Measurements from ENCODE around the gene GBX1. TPM values are rescaled to one million over a fixed set of nuclear protein-coding genes. Genes with fewer than 3 reads are reported as not detected.

The GBX1 gene
- total RNA-seq, 1 donor from 2014 or later: not detected

DNA sequence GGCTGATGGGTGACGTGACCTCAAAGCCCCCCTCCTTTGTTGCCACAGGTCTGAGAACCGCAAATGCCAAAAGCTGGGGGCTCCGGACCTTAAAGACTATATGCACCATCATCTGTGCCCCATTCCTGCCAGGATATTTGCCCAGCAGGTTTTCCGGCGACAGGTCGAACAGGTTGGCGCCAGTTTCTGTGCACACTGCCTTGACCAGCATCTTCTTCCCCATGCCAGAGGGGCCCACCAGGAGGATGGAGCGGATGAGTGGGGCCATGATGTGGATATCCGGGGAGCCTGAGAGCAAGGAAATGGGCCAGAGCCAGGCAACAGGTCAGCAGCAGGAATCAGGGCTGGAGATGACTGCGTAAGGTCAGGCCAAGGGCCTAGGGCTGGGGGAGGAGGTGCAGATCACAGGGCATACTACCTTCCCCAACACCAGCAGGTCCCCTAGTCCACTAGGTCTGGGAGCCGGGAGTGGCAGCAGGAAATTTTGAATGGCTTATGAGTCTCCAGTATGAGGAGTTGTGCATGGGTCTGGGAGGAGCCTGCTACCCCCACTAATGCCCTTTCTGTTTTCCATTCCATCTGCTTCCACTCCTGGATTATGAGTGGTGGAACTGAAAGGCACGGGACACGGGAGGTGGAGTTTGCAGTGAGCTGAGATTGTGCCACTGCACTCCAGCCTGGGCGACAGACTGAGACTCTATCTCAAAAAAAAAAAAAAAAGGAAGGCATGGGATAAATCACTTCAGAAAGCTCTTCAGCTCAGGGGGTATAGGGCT, 25.9 kb upstream of the GBX1 start:
- DNase-seq (ENCODE audit: low spot score): no peak

DNA sequence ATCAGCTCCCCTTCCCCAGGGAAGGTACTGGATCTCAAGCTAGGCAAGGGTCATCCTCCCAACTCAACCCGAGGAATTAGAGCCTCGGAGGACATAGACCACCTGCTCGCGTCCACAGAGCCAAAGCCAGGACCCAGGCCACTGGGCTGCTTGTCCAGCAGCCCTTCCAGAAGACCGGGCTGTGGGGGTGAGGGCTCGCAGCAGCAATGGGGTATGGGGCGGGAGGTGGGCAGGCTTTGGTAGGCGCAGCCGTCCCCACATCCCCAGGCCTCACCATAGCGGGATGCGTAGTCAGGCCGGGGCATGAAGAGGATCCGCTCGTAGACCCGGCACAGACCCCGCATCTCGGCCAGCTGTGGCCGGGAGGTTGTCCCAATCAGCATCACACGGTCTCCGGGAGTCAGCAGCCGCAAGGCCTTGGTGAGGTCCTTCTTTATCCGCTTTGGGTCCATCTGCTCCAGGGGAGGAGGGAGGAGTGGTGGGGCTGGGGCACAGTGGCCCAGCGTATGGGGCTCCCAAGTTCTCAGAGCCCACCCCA, 24.6 kb upstream of the GBX1 start:
- DNase-seq (ENCODE audit: low spot score): no peak

DNA sequence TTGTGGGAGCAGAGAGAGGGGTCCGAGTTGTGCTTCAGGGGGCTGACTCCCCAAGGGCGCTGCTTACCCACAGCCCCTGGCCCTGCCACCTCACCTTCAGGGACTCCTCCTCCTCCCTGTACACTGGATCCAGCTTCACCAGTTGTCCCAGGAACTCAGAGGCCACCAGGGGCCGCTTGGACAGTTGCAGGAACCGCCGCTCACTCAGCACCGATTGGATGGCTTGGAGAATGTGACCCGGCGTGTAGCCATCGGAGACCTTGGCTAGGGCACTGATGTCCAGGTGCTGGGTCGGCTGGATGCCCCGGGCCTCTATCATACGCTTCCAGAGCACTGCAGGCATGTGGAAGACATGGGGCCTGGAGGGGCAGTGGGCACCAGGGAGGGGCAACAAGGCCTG, 24.1 kb upstream of the GBX1 start:
- DNase-seq (ENCODE audit: low spot score): no peak

DNA sequence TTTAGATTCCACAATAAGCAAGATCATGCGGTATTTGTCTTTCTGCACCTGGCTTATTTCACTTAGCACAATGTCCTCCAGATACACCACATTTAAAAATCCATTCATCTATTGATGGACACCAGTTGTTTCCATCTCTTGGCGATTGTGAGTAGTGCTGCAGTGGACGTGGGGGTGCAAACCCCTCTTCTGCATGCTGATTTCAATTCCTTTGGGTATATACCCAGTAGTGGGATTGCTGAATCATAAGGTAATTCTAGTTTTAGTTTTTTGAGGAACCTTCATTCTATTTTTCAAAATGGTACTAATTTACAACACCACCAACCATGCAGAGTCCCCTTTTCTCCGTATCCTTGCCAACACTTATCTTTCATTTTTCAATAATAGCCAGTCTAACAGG, 21.5 kb upstream of the GBX1 start:
- no peak for DNase-seq (ENCODE audit: low spot score)

DNA sequence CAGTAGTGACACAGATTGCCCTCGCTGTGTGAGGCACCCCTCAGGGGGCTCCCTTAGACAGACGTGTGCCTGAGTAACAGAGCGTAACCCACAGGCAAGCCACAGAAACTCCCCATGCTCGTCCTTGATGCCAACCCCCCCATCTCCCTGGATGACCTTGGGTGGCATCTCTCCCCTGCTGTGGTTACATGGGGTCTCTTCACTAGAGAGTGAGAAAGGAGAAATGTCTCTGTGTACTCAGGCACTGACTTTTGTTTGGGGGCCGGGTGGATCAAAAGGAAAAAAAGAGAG, 20.7 kb upstream of the GBX1 start:
- no peak for DNase-seq (ENCODE audit: low spot score)

DNA sequence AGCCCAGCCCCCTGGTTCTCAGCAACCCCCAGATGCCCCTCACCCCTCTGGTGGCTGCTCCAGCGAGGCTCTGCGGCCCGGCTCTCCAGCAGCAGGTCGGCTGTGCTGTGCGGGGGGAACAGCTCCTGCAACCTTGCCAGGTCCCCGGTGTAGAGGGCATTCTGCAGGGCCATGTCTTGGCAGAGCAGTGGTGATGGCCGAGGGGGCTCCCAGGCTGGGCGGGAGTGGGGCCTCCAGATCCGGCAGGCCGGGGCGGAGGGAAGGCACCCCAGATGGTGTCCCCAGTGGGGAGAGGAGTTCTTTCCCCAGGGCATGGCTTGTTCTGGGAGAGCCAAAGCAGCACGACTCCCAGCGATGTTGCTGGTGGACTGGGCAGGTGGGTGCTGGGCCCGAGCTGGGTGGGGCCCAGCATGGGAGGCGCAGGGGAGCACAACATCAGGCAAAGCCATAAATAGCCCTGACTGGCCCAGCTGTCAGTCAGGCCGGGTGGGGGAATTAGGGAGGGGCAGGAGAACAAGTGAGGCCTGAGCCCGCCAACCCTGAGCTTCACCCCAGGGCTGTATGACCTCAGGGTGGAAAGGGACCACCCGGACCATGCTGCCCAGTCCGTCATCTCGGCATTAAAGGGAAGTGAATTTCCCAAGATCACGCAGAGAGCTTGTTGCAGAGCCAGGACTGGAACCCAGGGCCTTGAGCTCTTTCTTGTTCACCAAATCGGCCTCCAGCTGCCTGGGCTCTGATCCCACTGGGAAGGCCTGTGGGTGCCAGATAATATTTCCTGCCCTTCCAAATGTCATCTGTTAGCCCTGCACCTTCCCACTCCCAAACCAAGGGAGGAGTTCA, 20.1 kb upstream of the GBX1 start:
- DNase-seq (ENCODE audit: low spot score): no peak

DNA sequence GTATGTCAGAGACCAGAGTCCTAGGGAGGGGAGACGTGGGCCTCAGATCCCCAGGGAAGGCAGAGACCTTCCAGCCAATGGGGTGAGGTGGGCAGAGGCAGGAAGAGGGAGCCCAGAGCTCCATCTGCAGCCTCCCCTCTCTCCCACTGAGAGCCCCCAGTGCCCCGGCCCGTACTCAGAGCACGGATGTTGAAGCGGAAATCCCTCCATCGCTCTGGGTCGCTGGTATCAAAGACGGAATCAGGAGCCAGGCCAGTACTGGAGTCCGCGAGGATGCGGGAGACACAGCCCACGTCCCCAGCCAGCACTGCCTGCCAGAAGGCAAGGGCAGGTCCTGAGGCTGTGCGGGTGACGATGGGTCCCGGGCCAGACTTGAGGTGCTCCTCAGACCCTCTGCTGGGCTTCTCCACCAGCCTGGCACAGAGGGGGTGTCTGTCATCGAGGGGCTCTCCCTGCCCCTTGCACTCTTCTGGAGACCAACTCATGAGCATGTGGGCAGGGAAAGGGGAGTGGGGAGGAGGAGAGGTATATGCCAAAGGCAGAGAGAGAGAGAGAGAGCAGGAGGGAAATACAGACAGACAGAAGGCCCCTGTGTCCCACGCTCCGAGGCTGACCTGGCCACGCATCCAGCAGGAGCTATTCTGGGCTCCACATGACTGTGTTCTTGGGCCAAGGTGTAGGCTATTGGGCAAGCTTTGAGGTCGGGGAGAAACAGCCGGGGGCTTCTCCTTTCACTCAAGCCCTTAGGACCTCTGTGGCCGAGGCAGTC, 19.3 kb upstream of the GBX1 start, which contains the start of gene ASB10:
Gene ASB10, minus strand, starts transcription at position 611 of the 769 bp plus-strand sequence. Its CDS starts 120 bp downstream, at position 491.
- DNase-seq (ENCODE audit: low spot score): no peak

DNA sequence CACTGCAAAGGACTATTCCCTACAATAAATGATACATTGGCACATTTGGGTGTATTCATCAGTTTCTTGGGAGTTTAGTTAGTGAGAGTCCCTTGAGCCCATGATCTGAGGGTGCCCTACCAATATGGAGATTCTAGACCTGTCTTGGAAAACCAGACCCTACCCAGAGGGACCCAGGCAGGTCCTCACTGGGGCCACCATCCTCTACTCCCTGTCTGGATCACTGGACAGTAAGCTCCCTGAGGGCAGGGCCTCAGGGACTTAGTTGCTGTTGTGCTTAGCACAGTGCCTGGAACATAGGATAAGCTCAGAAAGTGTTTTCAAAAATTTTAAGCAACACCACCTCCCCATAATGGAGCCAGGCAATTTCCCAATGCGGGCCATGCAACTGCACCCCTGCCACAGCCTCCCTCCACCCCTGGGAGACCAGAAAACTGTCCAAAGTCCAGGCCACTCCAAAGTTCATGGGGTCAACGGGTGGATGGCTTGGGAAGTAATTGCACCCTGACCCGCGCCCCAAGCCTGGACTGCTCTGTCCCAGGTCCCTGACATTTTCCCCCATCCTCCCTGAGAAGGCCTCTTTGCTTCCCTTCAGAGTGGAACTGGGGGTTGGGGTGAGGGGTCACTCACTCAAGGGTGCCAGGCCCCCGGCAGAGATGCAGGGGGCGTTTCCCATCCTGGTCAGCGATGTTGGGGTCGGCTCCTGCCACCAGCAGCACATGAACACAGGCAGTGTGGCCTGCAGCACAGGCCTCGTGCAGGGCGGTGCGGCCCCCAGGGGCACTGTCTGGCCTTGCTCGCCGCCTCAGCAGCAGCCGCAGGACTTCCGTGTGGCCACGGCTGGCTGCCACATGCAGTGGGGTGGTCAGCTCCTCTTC, 18.5 kb upstream of the GBX1 start:
- DNase-seq (ENCODE audit: low spot score): no peak

DNA sequence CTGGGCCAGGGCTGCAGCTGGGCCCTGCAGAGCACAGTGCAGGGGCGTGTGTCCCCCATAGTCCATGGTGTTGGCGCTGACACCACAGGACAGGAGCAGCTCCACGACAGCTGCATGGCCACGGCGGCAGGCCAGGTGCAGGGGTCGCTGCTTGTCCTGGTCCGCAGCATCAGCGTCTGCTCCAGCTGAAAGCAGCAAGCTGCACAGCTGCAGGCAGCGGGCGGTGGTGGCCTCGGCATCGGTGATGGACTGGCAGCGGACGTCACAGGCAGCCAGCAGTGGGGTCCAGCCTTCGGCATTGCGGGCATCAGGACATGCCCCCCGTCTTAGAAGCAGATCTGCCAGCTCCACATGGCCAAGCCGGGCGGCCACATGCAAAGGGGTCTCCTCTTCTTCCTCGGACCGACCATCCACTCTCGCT, 13.5 kb upstream of the GBX1 start:
- no peak for DNase-seq (ENCODE audit: low spot score)

DNA sequence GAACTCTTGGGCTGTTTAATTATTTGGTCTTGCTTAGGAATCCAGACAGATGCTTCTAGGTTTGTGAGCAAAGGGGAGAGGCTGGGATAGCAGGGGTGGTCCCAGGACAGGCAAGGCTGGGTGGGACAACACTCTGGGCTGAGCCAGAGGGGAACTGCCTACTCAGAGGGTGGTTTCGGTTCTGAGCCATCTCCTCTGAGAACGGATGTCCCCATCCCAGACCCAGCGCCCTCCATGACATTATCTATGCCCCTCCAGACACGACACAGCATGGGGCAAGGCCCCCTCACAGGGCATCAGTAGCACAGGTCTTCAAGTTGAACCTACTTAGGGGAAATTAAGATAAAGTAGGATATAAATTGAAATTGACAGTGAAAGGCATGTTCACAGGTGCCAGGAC, 12.5 kb upstream of the GBX1 start:
- no peak for DNase-seq (ENCODE audit: low spot score)

DNA sequence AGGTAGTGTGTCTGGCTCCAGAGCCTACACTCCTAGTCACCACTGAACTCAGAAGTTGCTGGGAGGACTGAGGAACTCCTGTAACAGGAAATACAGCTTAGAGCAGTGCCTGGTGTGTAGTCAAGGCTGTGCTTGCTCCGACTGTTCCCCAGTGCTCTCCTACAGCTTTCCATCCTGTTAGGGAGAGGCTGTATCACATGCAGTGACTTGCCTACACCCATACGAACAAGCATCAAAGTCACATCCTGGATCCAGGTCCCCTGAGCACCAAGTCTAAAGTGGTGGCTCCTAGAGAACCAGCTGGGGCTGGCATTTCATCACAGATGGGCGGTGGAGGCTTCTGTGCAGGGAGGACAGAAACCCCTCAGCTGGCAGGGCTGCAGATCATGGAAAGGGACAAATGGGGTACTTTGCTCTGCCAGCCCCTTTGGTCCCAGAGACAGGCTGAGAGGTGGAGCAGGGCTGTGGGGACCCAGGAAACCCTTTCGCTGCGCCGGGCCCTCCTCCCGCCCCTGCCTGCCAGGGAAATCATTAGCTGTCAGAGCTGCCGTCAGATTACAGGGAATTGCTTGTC, 11.9 kb upstream of the GBX1 start:
- DNase-seq (ENCODE audit: low spot score): no peak

DNA sequence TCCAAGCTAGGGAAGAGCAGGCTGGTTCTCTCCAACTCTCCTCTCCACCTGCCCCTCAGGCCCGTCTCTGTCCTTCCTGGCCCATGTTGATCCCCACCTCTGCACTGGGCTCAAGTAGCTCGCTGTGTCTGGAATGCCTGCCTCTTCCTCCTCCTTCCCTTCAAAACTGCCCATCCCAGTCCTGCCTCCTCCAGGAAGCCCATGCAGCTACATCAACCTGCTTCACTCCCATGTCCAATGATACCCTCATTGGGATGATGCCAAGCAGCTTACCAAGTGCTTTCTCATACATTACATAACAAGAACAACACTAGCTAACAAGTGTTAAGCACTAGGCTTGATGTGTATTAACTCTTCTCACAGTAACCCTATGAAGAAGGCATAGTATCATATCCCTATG, 11.3 kb upstream of the GBX1 start:
- no peak for DNase-seq (ENCODE audit: low spot score)

DNA sequence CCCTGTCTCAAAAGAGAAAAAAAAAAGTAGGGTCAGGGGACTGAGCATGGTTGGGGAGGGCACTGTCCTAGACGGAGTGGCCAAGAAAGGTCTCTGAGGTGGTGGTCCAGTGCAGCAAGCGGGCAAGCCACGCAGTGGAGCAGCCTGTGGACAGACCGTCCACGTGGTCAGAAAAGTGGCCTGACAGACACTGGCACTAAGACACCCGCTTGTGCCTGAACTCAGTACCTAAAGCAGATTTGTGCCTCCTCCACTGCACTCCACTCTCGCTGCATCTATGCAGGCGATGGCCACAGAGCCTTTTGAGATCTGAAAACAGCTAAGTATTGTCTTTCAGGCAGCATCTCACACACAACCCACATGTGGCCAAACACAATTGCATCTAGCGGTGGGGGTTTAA, 10.7 kb upstream of the GBX1 start:
- DNase-seq (ENCODE audit: low spot score): no peak

DNA sequence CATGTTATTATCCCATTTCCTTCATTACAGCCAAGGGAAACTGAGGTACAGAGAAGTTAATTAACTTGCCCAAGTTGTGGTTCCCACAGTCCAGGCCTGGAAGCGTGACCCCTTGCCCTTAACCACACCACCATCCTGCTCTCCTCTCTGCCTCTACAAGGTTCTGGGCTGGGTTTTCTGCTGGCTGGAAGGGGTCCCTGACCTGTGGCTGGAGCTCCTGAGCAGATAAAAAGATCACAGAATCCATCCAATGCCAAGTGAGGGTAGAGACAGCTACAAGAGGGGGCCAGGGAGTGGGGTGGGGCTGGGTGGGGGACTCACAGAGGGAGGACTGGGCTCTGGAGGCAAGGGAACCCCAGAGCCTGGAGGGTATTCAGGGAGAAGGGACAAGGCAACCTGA, 9.8 kb upstream of the GBX1 start:
- no peak for DNase-seq (ENCODE audit: low spot score)

DNA sequence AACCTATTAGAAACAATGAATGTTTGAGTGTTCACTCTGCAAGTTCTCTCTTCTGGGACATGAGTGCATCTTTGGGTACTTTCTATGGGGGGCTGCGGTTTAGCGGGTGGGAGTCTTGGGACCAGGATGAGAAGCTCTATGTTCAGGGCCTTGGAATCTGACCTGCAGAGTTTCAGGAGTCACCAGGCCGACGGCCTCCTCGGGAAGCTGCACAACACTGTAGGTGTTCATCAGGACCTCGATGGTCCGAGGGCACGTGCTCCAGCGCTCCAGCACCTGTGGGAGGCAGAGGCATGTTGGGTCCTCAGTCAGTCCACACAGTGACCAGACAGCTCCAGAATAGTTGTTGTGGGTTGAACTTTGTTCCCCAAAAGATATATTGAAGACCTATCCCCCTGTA, 8.9 kb upstream of the GBX1 start:
- no peak for DNase-seq (ENCODE audit: low spot score)

DNA sequence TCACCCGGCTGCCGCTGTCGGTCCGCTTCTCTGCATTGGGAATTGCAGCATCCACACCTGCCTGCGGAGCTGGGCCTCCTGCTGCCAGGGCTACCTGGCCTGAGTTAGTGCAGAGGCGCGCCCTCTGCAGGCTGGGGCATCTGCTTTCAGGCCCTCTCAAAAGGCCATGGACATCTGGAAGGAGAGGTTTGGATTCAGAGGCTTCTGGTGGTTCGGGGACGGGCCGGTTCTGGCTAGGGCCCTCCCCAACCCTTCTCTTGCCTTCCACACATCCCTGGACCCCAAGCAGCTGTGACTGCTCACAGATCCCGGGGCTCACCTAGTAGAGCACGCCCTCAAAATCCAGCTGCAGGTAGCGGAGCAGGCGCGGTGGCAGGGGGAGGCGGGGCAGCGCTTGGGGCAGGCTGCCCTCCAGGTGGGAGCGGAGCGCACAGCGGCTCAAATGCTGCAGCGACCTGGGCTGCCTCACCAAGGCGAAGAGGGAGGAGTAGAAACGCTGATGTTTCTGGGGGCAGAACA, 8.4 kb upstream of the GBX1 start:
- DNase-seq (ENCODE audit: low spot score): no peak

DNA sequence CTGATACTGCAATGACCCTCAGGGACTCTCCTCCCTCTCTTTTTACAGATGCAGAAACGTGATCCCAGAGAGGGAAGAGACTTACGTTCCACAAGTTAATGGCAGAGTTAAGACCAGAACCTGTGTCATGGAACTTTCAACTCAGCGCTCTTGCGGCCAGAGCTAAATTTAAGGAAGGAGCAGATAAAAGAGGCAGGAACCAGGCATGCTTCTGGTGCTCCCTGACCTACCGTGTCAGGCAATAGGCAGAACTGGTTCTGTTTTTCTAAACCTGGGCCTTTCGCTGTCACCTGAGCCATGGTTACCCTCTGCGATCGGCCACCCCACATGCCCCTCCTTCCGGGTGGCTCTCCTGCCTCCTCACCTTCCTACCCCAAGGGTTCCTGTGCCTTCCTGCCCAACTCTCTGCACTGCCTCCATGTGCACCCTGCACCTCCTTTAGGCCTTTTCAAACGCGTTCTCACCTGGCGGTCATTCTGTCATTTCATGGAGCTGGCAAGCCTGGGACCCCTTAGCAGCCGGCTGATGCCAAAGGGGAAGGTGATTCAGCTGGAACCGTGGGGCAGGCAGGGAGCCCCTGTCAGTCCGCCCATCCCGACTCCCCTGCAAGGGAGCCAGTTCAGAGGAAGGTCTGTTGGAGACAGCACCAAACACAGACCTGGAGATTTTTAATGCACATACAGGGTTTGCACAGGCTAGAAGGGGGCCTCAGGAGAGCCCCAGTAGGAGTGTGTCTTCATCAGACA, 7.7 kb upstream of the GBX1 start:
- DNase-seq (ENCODE audit: low spot score): no peak

DNA sequence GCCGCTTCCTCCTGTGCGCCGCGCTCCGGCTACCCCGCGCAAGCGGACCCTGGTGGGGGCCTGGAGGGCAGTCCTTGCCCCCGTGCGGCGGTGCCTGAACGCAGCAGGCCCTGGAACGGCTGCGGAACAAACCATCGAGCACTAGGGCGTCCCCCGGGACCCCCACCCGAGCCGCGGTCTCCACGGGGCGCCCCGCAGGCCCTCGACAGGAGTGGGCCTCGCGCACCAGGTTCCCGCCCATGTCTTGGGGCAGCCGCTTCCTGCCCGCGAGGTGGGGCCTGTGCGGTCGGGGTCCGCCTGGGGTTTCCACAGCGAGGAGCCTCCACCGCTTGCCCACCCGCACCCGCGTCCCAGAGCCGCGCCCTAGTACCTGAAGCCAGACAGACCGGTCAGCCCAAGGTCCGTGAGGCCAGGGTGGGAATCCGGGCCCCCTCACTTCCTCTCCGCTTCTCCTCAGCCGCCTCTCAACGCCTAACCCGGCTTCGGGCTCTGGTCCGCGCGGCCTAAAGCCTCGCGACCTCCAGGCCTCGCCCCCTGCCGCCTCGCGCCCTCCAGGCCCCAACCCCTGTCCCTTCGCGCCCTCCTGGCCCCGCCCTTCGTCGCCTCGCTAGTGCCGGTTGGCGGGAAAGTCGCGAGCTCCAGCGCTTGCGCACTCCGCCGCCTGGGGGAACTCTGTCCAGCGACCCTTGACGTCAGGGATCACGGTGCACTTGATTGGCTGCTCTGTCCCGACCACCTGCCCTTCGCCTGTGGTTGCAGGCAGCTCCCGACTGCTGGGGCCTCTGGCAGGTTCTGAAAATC, 7.0 kb upstream of the GBX1 start:
- DNase-seq (ENCODE audit: low spot score): no peak

All from ureter (tissue), 1 donor.